Activated CD4-positive, alpha-beta T cell treated with anti-CD3 and anti-CD28 coated beads for 1 hour (primary cell): ENCODE data around the gene AGPAT4.

Experiments used
- DNase-seq: peaks from one replicate; pipeline ENCODE4 v3.0.0-alpha.2; 2020

Gene AGPAT4

GRCh38 chr6:161107779-161108730, 165.8 kb downstream of the AGPAT4 start:
- DNase-seq = no peak

GRCh38 chr6:161105408-161105807, 168.5 kb downstream of the AGPAT4 start:
- no peak for DNase-seq

- no peak for DNase-seq
Observed at GRCh38 chr6:161104966-161105365, 168.9 kb downstream of the AGPAT4 start.

- DNase-seq = no peak
Observed at GRCh38 chr6:161103475-161103874, 170.4 kb downstream of the AGPAT4 start.

GRCh38 chr6:161101517-161101916, 172.3 kb downstream of the AGPAT4 start:
- no peak for DNase-seq

GRCh38 chr6:161100072-161100471, 173.8 kb downstream of the AGPAT4 start:
- no peak for DNase-seq

GRCh38 chr6:161095916-161096315, 177.9 kb downstream of the AGPAT4 start:
- DNase-seq = no peak

GRCh38 chr6:161094955-161095354, 178.9 kb downstream of the AGPAT4 start:
- no peak for DNase-seq

- DNase-seq = no peak
Observed at GRCh38 chr6:161091972-161092701, 181.7 kb downstream of the AGPAT4 start.

GRCh38 chr6:161091151-161091550, 182.7 kb downstream of the AGPAT4 start:
- no peak for DNase-seq

GRCh38 chr6:161088676-161089328, 185.1 kb downstream of the AGPAT4 start:
- no peak for DNase-seq

GRCh38 chr6:161085246-161085645, 188.6 kb downstream of the AGPAT4 start:
- DNase-seq = no peak

GRCh38 chr6:161082215-161082614, 191.6 kb downstream of the AGPAT4 start:
- DNase-seq = no peak

- DNase-seq = no peak
Observed at GRCh38 chr6:161080263-161080970, 193.4 kb downstream of the AGPAT4 start.
